GM19238 (cell line): ENCODE measurements around the gene PLD2.

Experiments
- DNase-seq: peaks from one replicate; pipeline ENCODE4 v3.0.0; 2011; ENCODE audit warnings: low spot score; ENCODE audit not compliant: insufficient read length

Gene PLD2, protein sequence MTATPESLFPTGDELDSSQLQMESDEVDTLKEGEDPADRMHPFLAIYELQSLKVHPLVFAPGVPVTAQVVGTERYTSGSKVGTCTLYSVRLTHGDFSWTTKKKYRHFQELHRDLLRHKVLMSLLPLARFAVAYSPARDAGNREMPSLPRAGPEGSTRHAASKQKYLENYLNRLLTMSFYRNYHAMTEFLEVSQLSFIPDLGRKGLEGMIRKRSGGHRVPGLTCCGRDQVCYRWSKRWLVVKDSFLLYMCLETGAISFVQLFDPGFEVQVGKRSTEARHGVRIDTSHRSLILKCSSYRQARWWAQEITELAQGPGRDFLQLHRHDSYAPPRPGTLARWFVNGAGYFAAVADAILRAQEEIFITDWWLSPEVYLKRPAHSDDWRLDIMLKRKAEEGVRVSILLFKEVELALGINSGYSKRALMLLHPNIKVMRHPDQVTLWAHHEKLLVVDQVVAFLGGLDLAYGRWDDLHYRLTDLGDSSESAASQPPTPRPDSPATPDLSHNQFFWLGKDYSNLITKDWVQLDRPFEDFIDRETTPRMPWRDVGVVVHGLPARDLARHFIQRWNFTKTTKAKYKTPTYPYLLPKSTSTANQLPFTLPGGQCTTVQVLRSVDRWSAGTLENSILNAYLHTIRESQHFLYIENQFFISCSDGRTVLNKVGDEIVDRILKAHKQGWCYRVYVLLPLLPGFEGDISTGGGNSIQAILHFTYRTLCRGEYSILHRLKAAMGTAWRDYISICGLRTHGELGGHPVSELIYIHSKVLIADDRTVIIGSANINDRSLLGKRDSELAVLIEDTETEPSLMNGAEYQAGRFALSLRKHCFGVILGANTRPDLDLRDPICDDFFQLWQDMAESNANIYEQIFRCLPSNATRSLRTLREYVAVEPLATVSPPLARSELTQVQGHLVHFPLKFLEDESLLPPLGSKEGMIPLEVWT

GRCh38 chr17:4806777-4807604 is at the start of gene PLD2:
Gene PLD2, plus strand, starts transcription at chr17:4807152. Its CDS starts 621 bp downstream, at chr17:4807773.
- peak; percentile 100 for DNase-seq

- DNase-seq = no peak
Observed at GRCh38 chr17:4759776-4760236, 47.1 kb upstream of the PLD2 start.

GRCh38 chr17:4764595-4764994 is 42.4 kb upstream of the PLD2 start:
- no peak for DNase-seq

DNA sequence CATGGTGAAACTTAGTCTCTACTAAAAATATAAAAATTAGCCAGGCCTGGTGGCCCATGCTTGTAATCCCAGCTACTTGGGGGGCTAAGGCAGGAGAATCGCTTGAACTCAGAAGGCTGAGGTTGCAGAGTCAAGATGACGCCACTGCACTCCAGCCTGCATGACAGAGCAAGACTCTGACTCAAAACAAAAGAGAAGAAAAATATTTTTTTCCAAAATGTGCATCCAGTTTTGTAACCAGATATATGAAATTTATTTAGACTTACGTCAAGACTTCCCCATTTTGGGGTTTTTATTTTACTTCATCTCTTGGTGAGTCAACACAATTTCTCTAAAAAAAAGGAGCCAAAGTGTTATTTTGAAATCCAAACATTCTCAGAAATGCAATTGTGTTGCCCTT is 40.8 kb upstream of the PLD2 start:
- no peak for DNase-seq

DNA sequence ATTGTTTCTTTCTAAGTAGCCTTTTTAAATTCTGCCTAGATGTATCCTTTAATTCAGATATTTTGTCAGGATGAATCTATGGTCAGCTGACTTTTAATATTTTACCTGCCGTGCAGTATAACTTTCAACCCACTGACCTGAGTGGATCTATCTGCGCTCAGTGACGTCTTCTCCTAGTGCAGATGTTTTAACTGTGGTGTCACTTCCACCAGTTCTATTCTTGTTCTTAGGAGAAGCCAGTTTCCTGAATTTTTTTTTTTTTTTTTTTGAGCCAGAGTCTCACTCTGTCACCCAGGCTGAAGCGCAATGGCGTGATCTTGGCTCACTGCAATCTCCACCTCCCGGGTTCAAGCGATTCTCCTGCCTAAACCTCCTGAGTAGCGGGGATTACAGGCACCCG is 40.2 kb upstream of the PLD2 start:
- no peak for DNase-seq

GRCh38 chr17:4768298-4768697 is 38.7 kb upstream of the PLD2 start:
- DNase-seq = no peak

DNA sequence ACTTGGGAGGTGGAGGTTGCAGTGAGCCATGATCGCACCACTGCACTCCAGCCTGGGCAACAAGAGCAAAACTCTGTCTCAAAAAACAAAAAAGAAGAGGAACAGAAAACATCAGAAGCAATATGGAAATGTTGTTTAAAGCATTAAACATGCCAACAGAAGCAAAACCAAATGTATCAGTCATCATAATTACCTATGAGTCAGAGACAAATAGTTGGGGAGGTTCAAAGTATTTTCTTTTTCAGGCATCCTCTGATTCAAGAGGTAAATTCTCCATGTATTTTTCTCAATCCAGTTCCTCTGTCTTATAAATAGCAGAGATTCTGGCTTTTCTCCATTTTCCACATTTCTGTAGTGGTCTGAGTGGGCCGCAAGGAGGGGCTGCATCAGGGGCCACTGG is 37.3 kb upstream of the PLD2 start:
- no peak for DNase-seq

DNA sequence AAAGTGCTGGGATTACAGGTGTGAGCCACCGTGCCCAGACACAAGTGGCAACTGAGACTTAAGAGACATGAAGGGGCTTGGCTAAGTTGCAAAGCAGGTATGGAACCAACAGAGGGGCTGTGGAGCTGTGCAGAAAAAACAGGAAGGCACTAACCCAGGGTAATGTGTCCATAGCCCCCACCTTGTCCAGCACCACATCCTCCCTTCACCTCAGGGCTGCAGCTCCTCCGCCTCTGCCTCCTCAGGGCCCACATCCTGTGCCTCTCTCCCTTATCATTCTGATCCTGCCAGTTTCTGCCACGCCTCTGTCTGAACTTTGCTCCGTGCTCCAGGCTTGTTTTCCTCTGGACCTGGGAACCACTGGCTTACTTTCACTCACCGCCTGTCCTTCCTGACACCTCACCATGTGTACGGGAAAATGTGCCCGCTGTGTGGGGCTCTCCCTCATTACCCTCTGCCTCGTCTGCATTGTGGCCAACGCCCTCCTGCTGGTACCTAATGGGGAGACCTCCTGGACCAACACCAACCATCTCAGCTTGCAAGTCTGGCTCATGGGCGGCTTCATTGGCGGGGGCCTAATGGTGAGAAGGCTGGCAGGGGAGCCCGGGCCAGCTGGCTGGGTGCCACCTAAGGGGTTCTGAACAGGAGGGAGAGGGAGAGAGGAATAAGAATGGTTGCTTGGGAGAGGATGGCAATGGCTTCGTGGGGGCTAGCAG is 35.3 kb upstream of the PLD2 start, which contains the start of gene TM4SF5:
TSS of gene TM4SF5 (plus strand) at position 368 of the 716 bp plus-strand sequence. CDS start at position 405, 37 bp downstream.
- no peak for DNase-seq

- no peak for DNase-seq
Observed at GRCh38 chr17:4772235-4772613, 34.7 kb upstream of the PLD2 start.

GRCh38 chr17:4777969-4778760 is 28.8 kb upstream of the PLD2 start:
- no peak for DNase-seq

- no peak for DNase-seq
Observed at GRCh38 chr17:4780325-4780955, 26.5 kb upstream of the PLD2 start.

DNA sequence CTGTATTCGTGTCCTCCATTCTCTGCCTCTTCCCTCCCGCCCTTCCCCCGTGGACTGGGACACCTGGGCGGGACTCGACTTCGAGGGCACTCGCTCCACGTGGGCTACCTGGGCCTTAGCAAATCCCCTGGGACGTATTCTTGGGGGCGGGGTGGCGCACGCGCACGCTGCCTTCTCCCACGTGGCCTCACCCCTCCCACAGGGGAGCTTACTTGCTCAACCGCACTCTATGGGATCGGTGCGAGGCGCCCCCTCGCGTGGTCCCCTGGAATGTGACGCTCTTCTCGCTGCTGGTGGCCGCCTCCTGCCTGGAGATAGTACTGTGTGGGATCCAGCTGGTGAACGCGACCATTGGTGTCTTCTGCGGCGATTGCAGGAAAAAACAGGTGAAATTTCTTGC is 24.3 kb upstream of the PLD2 start:
- no peak for DNase-seq

- DNase-seq = no peak
Observed at GRCh38 chr17:4785311-4786105, 21.4 kb upstream of the PLD2 start.

- no peak for DNase-seq
Observed at GRCh38 chr17:4786106-4786511, 20.8 kb upstream of the PLD2 start, which contains the start of gene VMO1. Gene VMO1, minus strand, starts transcription at chr17:4786364. Its CDS starts 12 bp downstream, at chr17:4786352.

- DNase-seq = no peak
Observed at GRCh38 chr17:4786516-4786915, 20.4 kb upstream of the PLD2 start.

DNA sequence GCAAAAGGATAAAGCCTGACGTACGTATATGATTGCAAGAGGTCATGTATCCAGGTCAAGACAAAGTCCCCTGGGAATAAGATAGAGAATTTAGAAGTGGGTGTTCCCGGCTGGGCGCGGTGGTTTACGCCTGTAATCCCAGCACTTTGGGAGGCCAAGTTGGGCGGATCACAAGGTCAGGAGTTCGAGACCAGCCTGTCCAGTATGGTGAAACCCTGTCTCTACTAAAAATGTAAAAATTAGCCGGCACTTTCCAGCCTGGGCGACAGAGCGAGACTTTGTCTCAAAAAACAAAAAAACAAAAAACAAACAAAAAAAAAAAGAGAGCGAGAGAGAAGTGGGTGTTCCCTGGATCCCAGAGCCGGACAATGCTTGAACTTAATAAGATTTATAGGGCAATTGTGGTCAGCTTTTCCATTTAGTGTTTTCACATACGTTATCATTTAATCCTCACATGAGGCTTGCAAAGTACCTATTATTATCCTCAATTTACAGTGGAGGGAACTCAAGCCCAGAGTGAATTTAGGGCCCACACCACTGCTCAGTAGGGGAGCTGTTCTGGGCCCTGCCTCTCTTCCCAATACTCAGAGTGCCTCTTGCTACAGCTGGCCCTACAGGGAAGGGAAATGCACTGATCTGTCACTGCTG is 18.7 kb upstream of the PLD2 start:
- no peak for DNase-seq

DNA sequence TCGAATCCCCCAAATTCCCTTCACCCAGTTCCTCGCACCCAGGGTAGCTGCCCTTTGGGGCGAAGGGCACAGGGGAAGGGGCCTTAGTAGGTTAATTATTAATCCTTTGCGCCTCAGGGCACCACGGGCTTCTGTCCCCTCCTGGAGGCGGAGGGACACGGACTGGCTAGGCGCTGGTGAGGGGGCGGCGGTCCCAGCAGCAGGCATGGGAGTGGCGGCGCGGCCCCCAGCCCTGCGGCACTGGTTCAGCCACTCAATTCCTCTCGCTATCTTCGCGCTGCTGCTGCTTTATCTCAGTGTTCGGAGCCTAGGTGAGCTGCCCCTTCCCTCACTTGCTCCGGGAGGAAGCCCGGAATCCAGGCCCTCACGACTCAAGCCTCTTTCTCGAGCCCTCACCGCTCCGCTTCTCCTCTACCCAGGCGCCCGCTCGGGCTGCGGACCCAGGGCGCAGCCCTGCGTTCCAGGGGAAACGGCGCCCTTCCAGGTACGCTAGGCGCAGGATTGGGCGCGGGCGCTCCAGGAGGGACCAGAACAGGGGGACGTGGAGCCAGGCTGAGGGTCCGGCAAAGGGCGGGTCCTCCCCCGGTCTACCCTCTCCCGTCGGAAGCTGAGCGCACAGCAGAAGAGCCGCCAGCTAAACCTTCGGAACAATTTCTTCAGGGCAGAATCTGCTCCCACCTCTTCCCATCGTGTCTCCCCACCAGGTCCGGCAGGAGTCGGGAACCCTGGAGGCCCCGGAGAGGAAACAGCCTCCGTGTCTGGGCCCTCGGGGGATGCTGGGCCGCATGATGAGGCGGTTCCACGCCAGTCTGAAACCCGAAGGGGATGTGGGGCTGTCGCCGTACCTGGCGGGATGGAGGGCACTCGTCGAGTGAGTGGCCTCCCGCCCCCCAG is 17.9 kb upstream of the PLD2 start, which contains the start of gene GLTPD2:
TSS of gene GLTPD2 (plus strand) at position 158 of the 894 bp plus-strand sequence. CDS start at position 206, 48 bp downstream.
- no peak for DNase-seq
